ENCODE data around the gene SASH1. TPM values are rescaled to one million over a fixed set of nuclear protein-coding genes. Genes with fewer than 3 reads are reported as not detected.

The SASH1 gene
- total RNA-seq, 1 donor from 2014 or later = 15.5 TPM

- DNase-seq (ENCODE audit: low read depth) = no peak
- Histone ChIP-seq H4K20me1 (ENCODE audit: insufficient read depth, low read length) (no peaks in the 10 kb centered on the region), H3K4me1 (ENCODE audit: insufficient read depth, low read length) (peaks cover 2% of the 10 kb centered on the region), H2AFZ (ENCODE audit: low read depth, low read length) (no peak overlapping the region), H3K4me3 (ENCODE audit: insufficient read depth, low read depth, low read length) (no peak overlapping the region), H3K9ac (ENCODE audit: low read length) (no peak overlapping the region), H3K4me2 (ENCODE audit: low read length) (no peak overlapping the region), H3K9me3 (ENCODE audit: insufficient read depth, low read depth, low read length) (no peaks in the 10 kb centered on the region), H3K79me2 (ENCODE audit: insufficient read depth, low read length) (no peaks in the 10 kb centered on the region), H3K27me3 (ENCODE audit: insufficient read depth, low read length) (no peaks in the 10 kb centered on the region), H3K27ac (ENCODE audit: low read depth, low read length) (no peak overlapping the region), H3K36me3 (ENCODE audit: insufficient read depth, low read length) (peaks cover 11% of the 10 kb centered on the region)
- H3K4me3 Mint-ChIP-seq (ENCODE audit: unreplicated experiment) = no peak overlapping the region
- peaks cover 7% of the 10 kb centered on the region for H3K36me3 Mint-ChIP-seq (ENCODE audit: low read depth, unreplicated experiment)
- H3K27ac Mint-ChIP-seq (ENCODE audit: unreplicated experiment) = no peak overlapping the region
- H3K9me3 Mint-ChIP-seq (ENCODE audit: unreplicated experiment) = peaks cover 2% of the 10 kb centered on the region
- H3K27me3 Mint-ChIP-seq (ENCODE audit: low read depth, unreplicated experiment) = no peaks in the 10 kb centered on the region
- no peak for TF ChIP-seq CTCF (IDR thresholded peaks at IDR 0.05; ENCODE audit: insufficient read depth, low read depth, low read length)
- TF ChIP-seq EZH2 (IDR thresholded peaks at IDR 0.05; ENCODE audit: insufficient read depth, low read length) = no peak
- no peak for FAIRE-seq
- peaks cover 8% of the 10 kb centered on the region for H3K4me1 Mint-ChIP-seq (ENCODE audit: low read depth, unreplicated experiment)
Observed at GRCh38 chr6:148551226-148551625, 208.6 kb downstream of the SASH1 start.

DNA sequence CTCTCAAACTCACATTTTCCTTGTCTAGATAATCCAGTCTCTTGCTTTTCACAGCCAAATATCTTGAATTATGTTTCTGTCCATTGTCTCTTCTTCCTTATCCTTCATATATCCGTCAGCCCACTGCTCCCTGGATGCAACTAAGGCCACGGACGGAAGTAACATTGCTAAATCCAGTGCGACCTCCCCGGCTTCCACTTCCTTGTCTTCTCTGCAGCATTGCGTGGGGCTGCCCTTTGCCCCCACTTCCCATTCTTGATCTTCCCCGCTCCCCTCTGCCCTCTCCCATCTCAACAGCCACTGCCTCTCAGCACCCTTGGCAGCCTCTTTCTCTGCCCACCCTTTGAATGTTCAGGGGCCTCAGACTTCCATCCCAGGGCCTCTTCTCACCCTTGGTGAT lies 213.8 kb downstream of the SASH1 start:
- Histone ChIP-seq H3K27me3 (ENCODE audit: insufficient read depth, low read length) (no peaks in the 10 kb centered on the region), H3K4me1 (ENCODE audit: insufficient read depth, low read length) (peaks cover 3% of the 10 kb centered on the region), H3K4me3 (ENCODE audit: insufficient read depth, low read depth, low read length) (no peak overlapping the region), H3K27ac (ENCODE audit: low read depth, low read length) (no peak overlapping the region), H3K36me3 (ENCODE audit: insufficient read depth, low read length) (no peaks in the 10 kb centered on the region), H3K9me3 (ENCODE audit: insufficient read depth, low read depth, low read length) (no peaks in the 10 kb centered on the region), H2AFZ (ENCODE audit: low read depth, low read length) (no peak overlapping the region), H4K20me1 (ENCODE audit: insufficient read depth, low read length) (no peaks in the 10 kb centered on the region), H3K4me2 (ENCODE audit: low read length) (no peak overlapping the region), H3K79me2 (ENCODE audit: insufficient read depth, low read length) (no peaks in the 10 kb centered on the region), H3K9ac (ENCODE audit: low read length) (no peak overlapping the region)
- no peak overlapping the region for H3K27ac Mint-ChIP-seq (ENCODE audit: unreplicated experiment)
- DNase-seq (ENCODE audit: low read depth) (no peak), FAIRE-seq (no peak)
- no peak for TF ChIP-seq EZH2 (IDR thresholded peaks at IDR 0.05; ENCODE audit: insufficient read depth, low read length)
- no peak for TF ChIP-seq CTCF (IDR thresholded peaks at IDR 0.05; ENCODE audit: insufficient read depth, low read depth, low read length)
- H3K4me1 Mint-ChIP-seq (ENCODE audit: low read depth, unreplicated experiment) = peaks cover 5% of the 10 kb centered on the region
- H3K4me3 Mint-ChIP-seq (ENCODE audit: unreplicated experiment) = no peak overlapping the region
- peaks cover 2% of the 10 kb centered on the region for H3K36me3 Mint-ChIP-seq (ENCODE audit: low read depth, unreplicated experiment)
- peaks cover 4% of the 10 kb centered on the region for H3K9me3 Mint-ChIP-seq (ENCODE audit: unreplicated experiment)
- peaks cover 12% of the 10 kb centered on the region for H3K27me3 Mint-ChIP-seq (ENCODE audit: low read depth, unreplicated experiment)

GRCh38 chr6:148557796-148558321 lies 215.2 kb downstream of the SASH1 start:
- Histone ChIP-seq H4K20me1 (ENCODE audit: insufficient read depth, low read length) (no peaks in the 10 kb centered on the region), H3K9ac (ENCODE audit: low read length) (no peak overlapping the region), H3K79me2 (ENCODE audit: insufficient read depth, low read length) (no peaks in the 10 kb centered on the region), H3K9me3 (ENCODE audit: insufficient read depth, low read depth, low read length) (no peaks in the 10 kb centered on the region), H3K36me3 (ENCODE audit: insufficient read depth, low read length) (no peaks in the 10 kb centered on the region), H3K4me2 (ENCODE audit: low read length) (peak overlapping the region; percentile 23), H3K4me3 (ENCODE audit: insufficient read depth, low read depth, low read length) (no peak overlapping the region), H3K27me3 (ENCODE audit: insufficient read depth, low read length) (no peaks in the 10 kb centered on the region), H3K27ac (ENCODE audit: low read depth, low read length) (no peak overlapping the region), H2AFZ (ENCODE audit: low read depth, low read length) (peak overlapping the region; percentile 45), H3K4me1 (ENCODE audit: insufficient read depth, low read length) (peaks cover 3% of the 10 kb centered on the region)
- Mint-ChIP-seq H3K27me3 (ENCODE audit: low read depth, unreplicated experiment) (peaks cover 14% of the 10 kb centered on the region), H3K27ac (ENCODE audit: unreplicated experiment) (peak overlapping the region; percentile 11), H3K9me3 (ENCODE audit: unreplicated experiment) (peaks cover 4% of the 10 kb centered on the region), H3K4me1 (ENCODE audit: low read depth, unreplicated experiment) (peaks cover 9% of the 10 kb centered on the region), H3K4me3 (ENCODE audit: unreplicated experiment) (no peak overlapping the region), H3K36me3 (ENCODE audit: low read depth, unreplicated experiment) (peaks cover 2% of the 10 kb centered on the region)
- DNase-seq (ENCODE audit: low read depth) (peak; percentile 78), FAIRE-seq (no peak)
- no peak for TF ChIP-seq EZH2 (IDR thresholded peaks at IDR 0.05; ENCODE audit: insufficient read depth, low read length)
- no peak for TF ChIP-seq CTCF (IDR thresholded peaks at IDR 0.05; ENCODE audit: insufficient read depth, low read depth, low read length)

Data from astrocyte (in vitro differentiated cells and primary cell).